ENCODE results near the gene MARK3. TPM values are rescaled to one million over a fixed set of nuclear protein-coding genes. Genes with fewer than 3 reads are reported as not detected.
A peak's percentile ranks its signal among the peaks of the same experiment; 100 is the strongest.

MARK3 gene
- total RNA-seq, 4 donors from 2014 or later, result 61.3 to 98.0 (median 78.8) TPM

GRCh38 chr14:103392572-103392971 is 7.4 kb downstream of the MARK3 start:
- DNase-seq, result no peak
- TF ChIP-seq POLR2AphosphoS5 (IDR thresholded peaks at IDR 0.05), result no peak
- no peak for TF ChIP-seq EP300 (IDR thresholded peaks at IDR 0.05; ENCODE audit: low read depth)
- TF ChIP-seq POLR2A (IDR thresholded peaks at IDR 0.05), result no peak
- no peak for TF ChIP-seq CTCF (IDR thresholded peaks at IDR 0.05)
- in situ Hi-C loops (cut with MboI; ENCODE audit: low pct_ligation_motif_present in 1 of 4, low pct_unique_long_range_greater_than_20kb in 1 of 4, low sequenced_read_pairs in 3 of 4) (no loop called here), intact Hi-C loops (cut with DNase I; ENCODE audit: low total_unique reads) (no loop called here)
- no peaks in the 10 kb centered on the region for H3K9me3 ChIP-seq
- H3K27ac ChIP-seq, result no peak overlapping the region
- whole genome bisulfite sequencing, 2 donors (ENCODE audit: low coverage in 1 of 2), result 89 to 100% methylated on average over 8 of the region's 8 CpGs
- no peak overlapping the region for H3K4me3 ChIP-seq
- peaks cover 21 to 78% (median 56%) of the 10 kb centered on the region in 4 donors for H3K4me1 ChIP-seq
- H3K27me3 ChIP-seq, result no peaks in the 10 kb centered on the region
- H3K36me3 ChIP-seq, result no peaks in the 10 kb centered on the region

GRCh38 chr14:103393070-103393469 is 7.9 kb downstream of the MARK3 start:
- no peak for TF ChIP-seq CTCF (IDR thresholded peaks at IDR 0.05)
- no peak for TF ChIP-seq EP300 (IDR thresholded peaks at IDR 0.05; ENCODE audit: low read depth)
- TF ChIP-seq POLR2AphosphoS5 (IDR thresholded peaks at IDR 0.05), result no peak
- TF ChIP-seq POLR2A (IDR thresholded peaks at IDR 0.05), result no peak
- peaks cover 16 to 76% (median 52%) of the 10 kb centered on the region in 4 donors for H3K4me1 ChIP-seq
- intact Hi-C loops (cut with DNase I; ENCODE audit: low total_unique reads) (no loop called here), in situ Hi-C loops (cut with MboI; ENCODE audit: low pct_ligation_motif_present in 1 of 4, low pct_unique_long_range_greater_than_20kb in 1 of 4, low sequenced_read_pairs in 3 of 4) (no loop called here)
- no peak overlapping the region for H3K27ac ChIP-seq
- no peak for DNase-seq
- no peaks in the 10 kb centered on the region for H3K9me3 ChIP-seq
- 86 to 95% methylated on average over 4 to 6 of the region's 6 CpGs for WGBS, 2 donors (ENCODE audit: low coverage in 1 of 2)
- H3K4me3 ChIP-seq, result no peak overlapping the region
- no peaks in the 10 kb centered on the region for H3K36me3 ChIP-seq
- no peaks in the 10 kb centered on the region for H3K27me3 ChIP-seq

- Histone ChIP-seq H3K36me3 (no peaks in the 10 kb centered on the region), H3K27me3 (no peaks in the 10 kb centered on the region), H3K4me1 (peaks cover 12 to 76% (median 49%) of the 10 kb centered on the region in 4 donors), H3K9me3 (no peaks in the 10 kb centered on the region), H3K27ac (no peak overlapping the region), H3K4me3 (no peak overlapping the region)
- intact Hi-C loops (cut with DNase I; ENCODE audit: low total_unique reads) (no loop called here), in situ Hi-C loops (cut with MboI; ENCODE audit: low pct_ligation_motif_present in 1 of 4, low pct_unique_long_range_greater_than_20kb in 1 of 4, low sequenced_read_pairs in 3 of 4) (no loop called here)
- WGBS, 2 donors (ENCODE audit: low coverage in 1 of 2), result 41 to 46% methylated on average over 6 to 9 of the region's 9 CpGs
- DNase-seq, result no peak
- TF ChIP-seq POLR2AphosphoS5 (IDR thresholded peaks at IDR 0.05) (no peak), CTCF (IDR thresholded peaks at IDR 0.05) (peak; percentile 76 to 94 (median 86))
These were observed 8.7 kb downstream of the MARK3 start for GRCh38 chr14:103393676-103394626.

- H3K4me1 ChIP-seq, result peaks cover 12 to 77% (median 51%) of the 10 kb centered on the region in 4 donors
These were observed 10.0 kb downstream of the MARK3 start for GRCh38 chr14:103395244-103395643.

More at GRCh38 chr14:103395244-103395643, 10.0 kb downstream of the MARK3 start:
- TF ChIP-seq POLR2AphosphoS5 (IDR thresholded peaks at IDR 0.05) (no peak), CTCF (IDR thresholded peaks at IDR 0.05) (no peak), POLR2A (IDR thresholded peaks at IDR 0.05) (no peak), EP300 (IDR thresholded peaks at IDR 0.05; ENCODE audit: low read depth) (no peak)
- Histone ChIP-seq H3K27me3 (no peaks in the 10 kb centered on the region), H3K4me3 (no peak overlapping the region), H3K36me3 (no peaks in the 10 kb centered on the region), H3K27ac (no peak overlapping the region), H3K9me3 (no peaks in the 10 kb centered on the region)
- no peak for DNase-seq
- intact Hi-C loops (cut with DNase I; ENCODE audit: low total_unique reads), result no loop called here
- 35 to 38% methylated on average over 2 of the region's 2 CpGs for WGBS, 2 donors (ENCODE audit: low coverage in 1 of 2)
- in situ Hi-C loops (cut with MboI; ENCODE audit: low pct_ligation_motif_present in 1 of 4, low pct_unique_long_range_greater_than_20kb in 1 of 4, low sequenced_read_pairs in 3 of 4), result no loop called here
